DND-41 (cell line): ENCODE results near the gene IQGAP2.
A peak's percentile ranks its signal among the peaks of the same experiment; 100 is the strongest.

Experiments used
- CTCF ChIP-seq: IDR thresholded peaks from 2 replicates; pipeline ENCODE4 v1.5.1; 2012; ENCODE audit warnings: borderline replicate concordance, low read length, moderate library complexity, mild to moderate bottlenecking; ENCODE audit not compliant: poor library complexity, severe bottlenecking; ENCODE audit errors: extremely low read depth
- EZH2 ChIP-seq: IDR thresholded peaks from 3 replicates; pipeline ENCODE4 v1.6.1; 2012; ENCODE audit warnings: borderline replicate concordance, low read depth, mild to moderate bottlenecking, moderate library complexity, low read length, inconsistent platforms; ENCODE audit not compliant: severe bottlenecking

- TF ChIP-seq CTCF, result peak; percentile 35
- TF ChIP-seq EZH2, result no peak
These were observed 180.3 kb downstream of the IQGAP2 start for GRCh38 chr5:76583163-76584047.
